Jurkat, Clone E6-1 (cell line): ENCODE data around the gene TREML2. TPM values are rescaled to one million over a fixed set of nuclear protein-coding genes. Genes with fewer than 3 reads are reported as not detected.
"Not testable (repeated sequence)": the region's sequence is repeated elsewhere in the genome, so short reads cannot be mapped to it uniquely, and the experiment has no call there.

Experiments used
- DNase-seq: peaks from one replicate; pipeline ENCODE4 v3.0.0-alpha.2; 2011; ENCODE audit warnings: low read depth, low spot score
- H3K4me3 ChIP-seq: 2 replicates; pipeline ENCODE4 v1.5.1; 2011; ENCODE audit warnings: mild to moderate bottlenecking, low read length, control low read depth, moderate library complexity
- polyA plus RNA-seq: library from polyadenylated mRNA; unstranded; fragments of >200 nt; gene quantifications from one replicate; pipeline ENCODE4 v1.2.1, GENCODE V29; 2012; ENCODE audit warnings: missing spikeins; ENCODE audit not compliant: insufficient read length, insufficient read depth

The TREML2 gene
- 1.1 TPM for polyA plus RNA-seq

- peak within 1 kb of the TSS; percentile 46 for H3K4me3 ChIP-seq
These were observed at the start of gene TREML2 for GRCh38 chr6:41200901-41201763. TREML2 (minus strand) TSS chr6:41201149; CDS start chr6:41201008, 141 bp downstream.

GRCh38 chr6:41247882-41248705 lies 47.1 kb upstream of the TREML2 start:
- DNase-seq, result no peak
- no peak overlapping the region for H3K4me3 ChIP-seq

More at GRCh38 chr6:41200901-41201763, at the start of gene TREML2:
- peak; percentile 66 for DNase-seq

- peak; percentile 64 for DNase-seq
- peak overlapping the region; percentile 9; the same call in 1 of the 2 replicates for H3K4me3 ChIP-seq
These were observed 46.4 kb upstream of the TREML2 start for GRCh38 chr6:41247288-41247865.

- not testable (repeated sequence) for H3K4me3 ChIP-seq, DNase-seq
These were observed 45.6 kb upstream of the TREML2 start for GRCh38 chr6:41246529-41246928.

- no peak overlapping the region for H3K4me3 ChIP-seq
These were observed 38.7 kb upstream of the TREML2 start for GRCh38 chr6:41239467-41240159.

GRCh38 chr6:41237128-41237527 lies 36.2 kb upstream of the TREML2 start:
- H3K4me3 ChIP-seq, result no peak overlapping the region
- DNase-seq, result no peak

More at GRCh38 chr6:41239467-41240159, 38.7 kb upstream of the TREML2 start:
- no peak for DNase-seq

- no peak for DNase-seq
- H3K4me3 ChIP-seq, result no peak overlapping the region
These were observed 35.3 kb upstream of the TREML2 start for GRCh38 chr6:41236276-41236675.

- no peak for DNase-seq
- no peak overlapping the region for H3K4me3 ChIP-seq
These were observed 31.7 kb upstream of the TREML2 start for GRCh38 chr6:41232667-41233066.

GRCh38 chr6:41231246-41231645 lies 30.3 kb upstream of the TREML2 start:
- no peak overlapping the region for H3K4me3 ChIP-seq
- DNase-seq, result no peak

- no peak overlapping the region for H3K4me3 ChIP-seq
- no peak for DNase-seq
These were observed 28.8 kb upstream of the TREML2 start for GRCh38 chr6:41229721-41230120.

GRCh38 chr6:41228616-41229015 lies 27.7 kb upstream of the TREML2 start:
- DNase-seq, result no peak
- no peak overlapping the region for H3K4me3 ChIP-seq

- no peak within 1 kb of the TSS for H3K4me3 ChIP-seq
- no peak for DNase-seq
These were observed 27.1 kb upstream of the TREML2 start, which contains the start of gene TREML4 for GRCh38 chr6:41228096-41228495. TREML4 (plus strand) TSS chr6:41228349; CDS start chr6:41228428, 79 bp downstream.

GRCh38 chr6:41226752-41227151 lies 25.8 kb upstream of the TREML2 start:
- DNase-seq, result no peak
- H3K4me3 ChIP-seq, result no peak overlapping the region

- H3K4me3 ChIP-seq, result no peak overlapping the region
- no peak for DNase-seq
These were observed 23.9 kb upstream of the TREML2 start for GRCh38 chr6:41224800-41225199.

- H3K4me3 ChIP-seq, result no peak overlapping the region
- no peak for DNase-seq
These were observed 21.6 kb upstream of the TREML2 start for GRCh38 chr6:41222513-41222912.

GRCh38 chr6:41222045-41222444 lies 21.1 kb upstream of the TREML2 start:
- no peak for DNase-seq
- no peak overlapping the region for H3K4me3 ChIP-seq

GRCh38 chr6:41216616-41217015 lies 15.7 kb upstream of the TREML2 start:
- H3K4me3 ChIP-seq, result no peak overlapping the region
- DNase-seq, result no peak

- DNase-seq, result no peak
- no peak overlapping the region for H3K4me3 ChIP-seq
These were observed 14.8 kb upstream of the TREML2 start for GRCh38 chr6:41215777-41216176.
